CD8-positive, alpha-beta memory T cell (primary cell): ENCODE data around the gene PRSS33. TPM values are rescaled to one million over a fixed set of nuclear protein-coding genes. Genes with fewer than 3 reads are reported as not detected.
A peak's percentile ranks its signal among the peaks of the same experiment; 100 is the strongest.

ENCODE experiments used
- CTCF ChIA-PET: fragments of 350-600 bp; sonication (Branson Sonifier 250); formaldehyde crosslinking; loops from one replicate; lab custom pipeline; 2021; ENCODE audit warnings: antibody characterized with exemption; lab: Charles Lee
- POLR2A ChIA-PET: fragments of 350-600 bp; sonication (Branson Sonifier 250); formaldehyde crosslinking; loops from one replicate; lab custom pipeline; 2021; ENCODE audit warnings: antibody characterized with exemption; lab: Charles Lee
- DNase-seq, 5 donors: peaks; one replicate each; pipeline versions ENCODE4 v3.0.0 to v3.0.0-alpha.2; 2020 to 2022; ENCODE audit warnings: mixed read lengths in 1 of 5
- H3K27ac ChIP-seq: one replicate; pipeline ENCODE4 v1.7.0; 2013; ENCODE audit warnings: low read depth, mild to moderate bottlenecking, low read length, moderate library complexity
- H3K27me3 ChIP-seq: 2 replicates; pipeline ENCODE4 v1.7.0; 2013; ENCODE audit warnings: low read length, mild to moderate bottlenecking; ENCODE audit not compliant: insufficient read depth, poor library complexity, severe bottlenecking
- H3K36me3 ChIP-seq: 2 replicates; pipeline ENCODE4 v1.7.0; 2013; ENCODE audit warnings: mild to moderate bottlenecking, low read length, moderate library complexity; ENCODE audit not compliant: insufficient read depth
- H3K4me1 ChIP-seq: 2 replicates; pipeline ENCODE4 v1.7.0; 2013; ENCODE audit warnings: mild to moderate bottlenecking, low read length, moderate library complexity; ENCODE audit not compliant: insufficient read depth
- H3K4me3 ChIP-seq: 2 replicates; pipeline ENCODE4 v1.7.0; 2013; ENCODE audit warnings: mild to moderate bottlenecking, low read length
- H3K9me3 ChIP-seq: 2 replicates; pipeline ENCODE4 v1.7.0; 2013; ENCODE audit warnings: mild to moderate bottlenecking, low read length
- H3K27ac Mint-ChIP-seq, 8 donors: one replicate each; pipeline ENCODE4 v1.8.0; 2020 to 2021; ENCODE audit warnings: mixed read lengths in 8 of 8, mild to moderate bottlenecking in 6 of 8, inconsistent platforms in 3 of 8, moderate library complexity in 3 of 8
- H3K27me3 Mint-ChIP-seq, 2 donors: one replicate each; pipeline ENCODE4 v1.8.0; 2020 to 2021; ENCODE audit warnings: mixed read lengths in 2 of 2, mild to moderate bottlenecking in 1 of 2, moderate library complexity in 1 of 2
- H3K36me3 Mint-ChIP-seq, 3 donors: one replicate each; pipeline ENCODE4 v1.8.0; 2020 to 2021; ENCODE audit warnings: mixed read lengths in 3 of 3, inconsistent platforms in 1 of 3, mild to moderate bottlenecking in 1 of 3
- H3K4me1 Mint-ChIP-seq, 3 donors: one replicate each; pipeline ENCODE4 v1.8.0; 2020 to 2021; ENCODE audit warnings: mixed read lengths in 3 of 3, inconsistent platforms in 1 of 3, mild to moderate bottlenecking in 1 of 3
- H3K4me3 Mint-ChIP-seq, 7 donors: one replicate each; pipeline ENCODE4 v1.8.0; 2020 to 2021; ENCODE audit warnings: mixed read lengths in 7 of 7, mild to moderate bottlenecking in 6 of 7, moderate library complexity in 4 of 7, inconsistent platforms in 2 of 7
- H3K9me3 Mint-ChIP-seq, 5 donors: one replicate each; pipeline ENCODE4 v1.8.0; 2020 to 2022; ENCODE audit warnings: mixed read lengths in 5 of 5, mild to moderate bottlenecking in 3 of 5, moderate library complexity in 2 of 5, inconsistent platforms in 1 of 5
- polyA plus RNA-seq: library from polyadenylated mRNA; unstranded; fragments of 300-500 nt; fragmentation: Illumina TruSeq; gene quantifications from one replicate; pipeline ENCODE4 v1.2.3, GENCODE V29; 2021
- total RNA-seq, 2 experiments: library from RNA; stranded (reverse); gene quantifications; one replicate each; pipeline ENCODE4 v1.2.3, GENCODE V29; 2021

Gene PRSS33
- total and polyA plus RNA-seq, 3 experiments from 2014 or later: 0.15 to 0.22 TPM; not detected in 1

- Histone ChIP-seq H3K27me3 (no peaks in the 10 kb centered on the region), H3K36me3 (no peaks in the 10 kb centered on the region), H3K4me1 (no peaks in the 10 kb centered on the region), H3K4me3 (no peak overlapping the region), H3K27ac (no peak overlapping the region), H3K9me3 (no peaks in the 10 kb centered on the region)
- Mint-ChIP-seq H3K36me3 (no peaks in the 10 kb centered on the region), H3K9me3 (peaks cover 0 to 8% (median 4%) of the 10 kb centered on the region in 5 donors), H3K4me1 (no peaks in the 10 kb centered on the region), H3K27ac (no peak overlapping the region), H3K4me3 (peak overlapping the region in 1 of 7 donors; percentile 63), H3K27me3 (peaks cover 9 to 33% of the 10 kb centered on the region in 2 donors)
- ChIA-PET POLR2A (no interaction called here), CTCF (no interaction called here)
- DNase-seq: no peak
Measured at GRCh38 chr16:2803545-2804195, 16.3 kb upstream of the PRSS33 start.

GRCh38 chr16:2799859-2800226 is 12.5 kb upstream of the PRSS33 start:
- H3K27ac Mint-ChIP-seq: peak overlapping the region in 1 of 8 donors; percentile 68
- H3K36me3 ChIP-seq: no peaks in the 10 kb centered on the region
- CTCF ChIA-PET: interaction anchor here (1.0 kb wide), 1 partner anchor 12 kb away, joined by 3 read pairs; no protein-coding TSS in a partner anchor

GRCh38 chr16:2799205-2799858 is 12.0 kb upstream of the PRSS33 start:
- peak in 1 of 5 donors; percentile 31 for DNase-seq
- CTCF ChIA-PET: no interaction called here
- H3K27ac ChIP-seq: no peak overlapping the region

More at GRCh38 chr16:2799859-2800226, 12.5 kb upstream of the PRSS33 start:
- POLR2A ChIA-PET: no interaction called here
- Histone ChIP-seq H3K4me3 (no peak overlapping the region), H3K27ac (no peak overlapping the region), H3K27me3 (no peaks in the 10 kb centered on the region), H3K4me1 (no peaks in the 10 kb centered on the region), H3K9me3 (no peaks in the 10 kb centered on the region)
- Mint-ChIP-seq H3K9me3 (peaks cover 0 to 8% (median 4%) of the 10 kb centered on the region in 5 donors), H3K36me3 (no peaks in the 10 kb centered on the region), H3K4me1 (no peaks in the 10 kb centered on the region), H3K27me3 (peaks cover 10 to 24% of the 10 kb centered on the region in 2 donors), H3K4me3 (no peak overlapping the region)
- no peak for DNase-seq

DNA sequence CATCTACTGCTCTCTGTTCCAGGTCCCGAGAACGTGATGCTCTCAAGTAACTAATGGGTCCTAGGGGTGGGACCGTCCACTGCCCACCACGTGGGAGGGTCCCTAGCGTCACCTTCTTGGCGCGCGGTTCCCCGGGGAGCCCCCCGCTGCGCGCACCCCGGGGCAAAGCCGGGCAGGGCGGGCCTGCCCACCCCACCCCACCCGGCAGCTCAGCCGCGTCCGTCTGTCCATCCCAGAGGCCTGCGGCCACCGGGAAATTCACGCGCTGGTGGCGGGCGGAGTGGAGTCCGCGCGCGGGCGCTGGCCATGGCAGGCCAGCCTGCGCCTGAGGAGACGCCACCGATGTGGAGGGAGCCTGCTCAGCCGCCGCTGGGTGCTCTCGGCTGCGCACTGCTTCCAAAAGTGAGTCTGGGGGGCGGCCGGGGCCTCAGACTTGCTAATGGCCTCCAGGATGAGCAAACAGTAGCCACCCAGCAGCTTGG is 11.4 kb upstream of the PRSS33 start:
- ChIA-PET POLR2A (no interaction called here), CTCF (no interaction called here)
- H3K9me3 Mint-ChIP-seq: peaks cover 0 to 4% (median 2%) of the 10 kb centered on the region in 5 donors
- no peak overlapping the region for H3K4me3 Mint-ChIP-seq
- DNase-seq: no peak
- Histone ChIP-seq H3K4me1 (no peaks in the 10 kb centered on the region), H3K27ac (no peak overlapping the region), H3K36me3 (no peaks in the 10 kb centered on the region), H3K27me3 (no peaks in the 10 kb centered on the region), H3K9me3 (no peaks in the 10 kb centered on the region), H3K4me3 (no peak overlapping the region)
- no peak overlapping the region for H3K27ac Mint-ChIP-seq
- H3K36me3 Mint-ChIP-seq: no peaks in the 10 kb centered on the region
- H3K27me3 Mint-ChIP-seq: peaks cover 13 to 32% of the 10 kb centered on the region in 2 donors
- H3K4me1 Mint-ChIP-seq: no peaks in the 10 kb centered on the region

More at GRCh38 chr16:2799205-2799858, 12.0 kb upstream of the PRSS33 start:
- Mint-ChIP-seq H3K27me3 (peaks cover 13 to 29% of the 10 kb centered on the region in 2 donors), H3K4me1 (no peaks in the 10 kb centered on the region), H3K9me3 (peaks cover 0 to 7% (median 4%) of the 10 kb centered on the region in 5 donors), H3K27ac (no peak overlapping the region), H3K4me3 (no peak overlapping the region), H3K36me3 (no peaks in the 10 kb centered on the region)
- Histone ChIP-seq H3K36me3 (no peaks in the 10 kb centered on the region), H3K9me3 (no peaks in the 10 kb centered on the region), H3K4me3 (no peak overlapping the region), H3K27me3 (no peaks in the 10 kb centered on the region), H3K4me1 (no peaks in the 10 kb centered on the region)
- POLR2A ChIA-PET: no interaction called here

GRCh38 chr16:2795395-2796143 is 8.2 kb upstream of the PRSS33 start:
- DNase-seq: peak in 1 of 5 donors; percentile 2
- ChIA-PET POLR2A (no interaction called here), CTCF (interaction anchor here (1.3 kb wide), 1 partner anchor 10 kb away, joined by 3 read pairs; no protein-coding TSS in a partner anchor)
- Mint-ChIP-seq H3K4me3 (no peak overlapping the region), H3K36me3 (no peaks in the 10 kb centered on the region), H3K4me1 (no peaks in the 10 kb centered on the region), H3K27me3 (peaks cover 19 to 58% of the 10 kb centered on the region in 2 donors), H3K27ac (peak overlapping the region in 1 of 8 donors; percentile 33), H3K9me3 (no peaks in the 10 kb centered on the region)
- H3K36me3 ChIP-seq: no peaks in the 10 kb centered on the region
- no peak overlapping the region for H3K27ac ChIP-seq
- no peaks in the 10 kb centered on the region for H3K27me3 ChIP-seq
- H3K4me1 ChIP-seq: no peaks in the 10 kb centered on the region
- no peaks in the 10 kb centered on the region for H3K9me3 ChIP-seq
- H3K4me3 ChIP-seq: no peak overlapping the region

DNA sequence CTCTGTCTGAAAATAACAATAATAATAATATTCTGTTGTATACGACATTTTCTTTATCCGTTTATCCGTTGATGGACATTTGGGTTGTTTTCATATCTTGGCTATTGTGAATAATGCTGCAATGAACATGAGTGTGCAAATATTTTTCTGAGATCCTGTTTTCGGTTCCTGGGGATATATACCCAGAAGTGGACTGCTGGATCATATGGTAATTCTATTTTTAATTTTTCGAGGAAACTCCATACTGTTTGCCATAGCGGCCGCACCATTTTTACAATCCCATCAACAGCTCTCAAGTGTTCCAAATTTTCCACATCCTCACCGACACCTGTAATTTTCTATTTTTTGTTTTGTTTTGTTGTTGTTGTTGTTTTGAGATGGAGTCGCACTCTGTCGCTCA is 5.6 kb upstream of the PRSS33 start:
- no peak overlapping the region for H3K27ac Mint-ChIP-seq
- CTCF ChIA-PET: no interaction called here
- no peaks in the 10 kb centered on the region for H3K27me3 ChIP-seq
- no peaks in the 10 kb centered on the region for H3K9me3 Mint-ChIP-seq
- H3K4me1 Mint-ChIP-seq: peaks cover 0 to 2% (median 0%) of the 10 kb centered on the region in 3 donors
- H3K27me3 Mint-ChIP-seq: peaks cover 21 to 63% of the 10 kb centered on the region in 2 donors
- no peaks in the 10 kb centered on the region for H3K4me1 ChIP-seq
- H3K36me3 ChIP-seq: no peaks in the 10 kb centered on the region
- POLR2A ChIA-PET: no interaction called here
- H3K36me3 Mint-ChIP-seq: no peaks in the 10 kb centered on the region
- peak in 1 of 5 donors; percentile 3 for DNase-seq
- no peak overlapping the region for H3K27ac ChIP-seq
- H3K4me3 ChIP-seq: no peak overlapping the region
- no peaks in the 10 kb centered on the region for H3K9me3 ChIP-seq
- H3K4me3 Mint-ChIP-seq: no peak overlapping the region

DNA sequence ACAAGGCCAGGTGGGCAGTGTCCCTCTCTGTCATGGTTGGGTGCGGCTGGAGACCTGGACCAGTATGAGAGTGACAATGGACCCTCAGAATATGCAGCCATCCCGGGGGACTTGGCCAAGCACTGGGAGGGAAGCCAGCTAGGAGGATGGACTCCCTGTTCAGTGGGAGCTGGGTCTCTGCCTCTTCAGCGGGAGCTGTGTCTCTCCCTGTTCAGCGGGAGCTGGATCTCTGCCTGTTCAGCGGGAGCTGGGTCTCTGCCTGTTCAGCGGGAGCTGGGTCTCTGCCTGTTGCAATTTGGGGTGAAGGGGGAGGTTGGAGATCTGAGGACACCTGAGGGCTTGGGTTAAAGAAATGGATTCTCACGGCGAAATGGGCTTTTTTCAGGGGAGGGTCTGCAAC is 3.8 kb upstream of the PRSS33 start:
- Histone ChIP-seq H3K27me3 (no peaks in the 10 kb centered on the region), H3K9me3 (no peaks in the 10 kb centered on the region), H3K4me3 (no peak overlapping the region), H3K27ac (no peak overlapping the region), H3K36me3 (no peaks in the 10 kb centered on the region), H3K4me1 (peaks cover under 1% of the 10 kb centered on the region)
- DNase-seq: peak in 1 of 5 donors; percentile 27
- ChIA-PET POLR2A (no interaction called here), CTCF (interaction anchor here (0.9 to 1.2 kb wide), 2 partner anchors 13 to 77 kb away, joined by 3 read pairs; no protein-coding TSS in a partner anchor)
- Mint-ChIP-seq H3K27ac (no peak overlapping the region), H3K27me3 (peaks cover 21 to 54% of the 10 kb centered on the region in 2 donors), H3K4me1 (peaks cover 0 to 10% (median 2%) of the 10 kb centered on the region in 3 donors), H3K9me3 (no peaks in the 10 kb centered on the region), H3K36me3 (no peaks in the 10 kb centered on the region), H3K4me3 (no peak overlapping the region)
